Muscle layer of duodenum (tissue), 2 donors: ENCODE measurements around the gene TMEM253.

ENCODE experiments used
- H3K27ac ChIP-seq: one replicate; pipeline ENCODE4 v1.7.0; 2013; ENCODE audit warnings: mild to moderate bottlenecking, low read length
- H3K27me3 ChIP-seq: one replicate; pipeline ENCODE4 v1.7.0; 2013; ENCODE audit warnings: low read depth, mild to moderate bottlenecking, control low read depth, low read length
- H3K36me3 ChIP-seq, 2 donors: one replicate each; pipeline ENCODE4 v1.7.0; 2013; ENCODE audit warnings: low read length in 2 of 2, control low read depth in 1 of 2, mild to moderate bottlenecking in 1 of 2; ENCODE audit not compliant: insufficient read depth in 2 of 2, control insufficient read depth in 1 of 2
- H3K4me1 ChIP-seq, 2 donors: one replicate each; pipeline ENCODE4 v1.7.0; 2013; ENCODE audit warnings: low read length in 2 of 2, mild to moderate bottlenecking in 2 of 2, control low read depth in 1 of 2, moderate library complexity in 1 of 2; ENCODE audit not compliant: insufficient read depth in 2 of 2, control insufficient read depth in 1 of 2
- H3K4me3 ChIP-seq, 2 donors: one replicate each; pipeline ENCODE4 v1.7.0; 2013; ENCODE audit warnings: low read length in 2 of 2, low read depth in 1 of 2, mild to moderate bottlenecking in 1 of 2
- H3K9me3 ChIP-seq, 2 donors: one replicate each; pipeline ENCODE4 v1.7.0; 2013; ENCODE audit warnings: low read length in 2 of 2, control low read depth in 1 of 2, mild to moderate bottlenecking in 1 of 2; ENCODE audit not compliant: control insufficient read depth in 1 of 2
- donor health status: healthy.

Gene TMEM253

DNA sequence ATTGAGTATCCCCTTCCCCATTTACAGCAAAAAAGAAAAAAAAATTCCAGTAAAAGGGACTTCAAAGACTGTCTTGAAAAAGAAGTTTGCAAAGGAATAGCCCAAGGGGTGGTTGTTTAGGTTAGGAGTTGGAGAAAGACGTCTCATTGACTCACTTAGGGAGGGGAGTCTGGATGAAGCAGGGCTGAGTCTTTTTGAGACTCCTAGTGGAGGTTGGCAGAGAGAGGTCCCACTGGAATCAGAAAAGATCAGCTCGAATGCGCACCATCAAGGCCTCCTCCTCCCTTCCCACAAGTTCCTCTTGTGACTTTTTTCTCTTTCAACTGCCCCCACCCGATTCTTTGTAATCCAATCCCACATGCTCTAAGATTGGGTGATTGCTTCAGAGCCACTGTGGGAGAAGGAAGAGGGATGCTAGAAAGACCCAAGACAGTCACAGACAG, 28.8 kb upstream of the TMEM253 start:
- Histone ChIP-seq H3K36me3 (peaks cover 26 to 35% of the 10 kb centered on the region in 2 donors), H3K4me3 (peak overlapping the region; percentile 88 to 93), H3K9me3 (no peaks in the 10 kb centered on the region), H3K27me3 (no peaks in the 10 kb centered on the region), H3K4me1 (peaks cover 0 to 32% of the 10 kb centered on the region in 2 donors), H3K27ac (peak overlapping the region; percentile 78)

DNA sequence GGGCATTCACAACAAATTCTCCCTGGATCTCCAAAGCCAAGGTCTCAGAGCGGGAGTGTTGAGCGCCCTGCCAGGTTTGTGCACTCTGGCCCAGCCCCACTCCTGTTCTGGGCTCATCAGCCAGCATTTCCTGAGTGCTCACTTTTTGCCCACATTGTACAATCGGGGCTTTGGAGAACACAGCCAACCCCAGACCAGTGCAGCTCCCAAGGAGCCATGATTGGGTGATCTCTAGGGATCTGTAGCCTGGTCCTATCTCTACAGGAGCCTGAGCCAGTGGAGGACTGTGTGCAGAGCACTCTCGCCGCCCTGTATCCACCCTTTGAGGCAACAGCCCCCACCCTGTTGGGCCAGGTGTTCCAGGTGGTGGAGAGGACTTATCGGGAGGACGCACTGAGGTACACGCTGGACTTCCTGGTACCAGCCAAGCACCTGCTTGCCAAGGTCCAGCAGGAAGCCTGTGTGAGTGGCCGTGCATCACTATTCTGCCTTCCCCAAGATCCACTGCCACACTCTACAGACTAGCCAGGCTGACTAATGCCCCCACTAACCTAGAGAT, 28.0 kb upstream of the TMEM253 start:
- H3K4me3 ChIP-seq = no peak overlapping the region

DNA sequence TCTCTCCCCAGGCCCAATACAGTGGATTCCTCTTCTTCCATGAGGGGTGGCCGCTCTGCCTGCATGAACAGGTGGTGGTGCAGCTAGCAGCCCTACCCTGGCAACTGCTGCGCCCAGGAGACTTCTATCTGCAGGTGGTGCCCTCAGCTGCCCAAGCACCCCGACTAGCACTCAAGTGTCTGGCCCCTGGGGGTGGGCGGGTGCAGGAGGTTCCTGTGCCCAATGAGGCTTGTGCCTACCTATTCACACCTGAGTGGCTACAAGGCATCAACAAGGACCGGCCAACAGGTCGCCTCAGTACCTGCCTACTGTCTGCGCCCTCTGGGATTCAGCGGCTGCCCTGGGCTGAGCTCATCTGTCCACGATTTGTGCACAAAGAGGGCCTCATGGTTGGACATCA, 26.9 kb upstream of the TMEM253 start:
- Histone ChIP-seq H3K27me3 (no peaks in the 10 kb centered on the region), H3K4me1 (peaks cover 0 to 25% of the 10 kb centered on the region in 2 donors), H3K36me3 (peaks cover 41 to 52% of the 10 kb centered on the region in 2 donors), H3K27ac (no peak overlapping the region), H3K4me3 (no peak overlapping the region), H3K9me3 (no peaks in the 10 kb centered on the region)

More for the DNA sequence above, 28.0 kb upstream of the TMEM253 start:
- peaks cover 31 to 41% of the 10 kb centered on the region in 2 donors for H3K36me3 ChIP-seq
- no peaks in the 10 kb centered on the region for H3K27me3 ChIP-seq
- H3K4me1 ChIP-seq = peaks cover 0 to 32% of the 10 kb centered on the region in 2 donors
- H3K27ac ChIP-seq = peak overlapping the region; percentile 78
- H3K9me3 ChIP-seq = no peaks in the 10 kb centered on the region

DNA sequence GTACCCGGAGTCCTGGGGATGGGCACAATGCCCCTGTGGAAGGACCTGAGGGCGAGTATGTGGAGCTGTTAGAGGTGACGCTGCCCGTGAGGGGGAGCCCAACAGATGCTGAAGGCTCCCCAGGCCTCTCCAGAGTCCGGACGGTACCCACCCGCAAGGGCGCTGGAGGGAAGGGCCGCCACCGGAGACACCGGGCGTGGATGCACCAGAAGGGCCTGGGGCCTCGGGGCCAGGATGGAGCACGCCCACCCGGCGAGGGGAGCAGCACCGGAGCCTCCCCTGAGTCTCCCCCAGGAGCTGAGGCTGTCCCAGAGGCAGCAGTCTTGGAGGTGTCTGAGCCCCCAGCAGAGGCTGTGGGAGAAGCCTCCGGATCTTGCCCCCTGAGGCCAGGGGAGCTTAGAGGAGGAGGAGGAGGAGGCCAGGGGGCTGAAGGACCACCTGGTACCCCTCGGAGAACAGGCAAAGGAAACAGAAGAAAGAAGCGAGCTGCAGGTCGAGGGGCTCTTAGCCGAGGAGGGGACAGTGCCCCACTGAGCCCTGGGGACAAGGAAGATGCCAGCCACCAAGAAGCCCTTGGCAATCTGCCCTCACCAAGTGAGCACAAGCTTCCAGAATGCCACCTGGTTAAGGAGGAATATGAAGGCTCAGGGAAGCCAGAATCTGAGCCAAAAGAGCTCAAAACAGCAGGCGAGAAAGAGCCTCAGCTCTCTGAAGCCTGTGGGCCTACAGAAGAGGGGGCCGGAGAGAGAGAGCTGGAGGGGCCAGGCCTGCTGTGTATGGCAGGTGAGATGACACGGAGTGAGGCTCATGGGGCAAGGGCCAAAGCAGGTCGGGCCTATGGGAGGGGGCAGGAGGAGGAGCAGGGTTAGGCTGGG, 26.2 kb upstream of the TMEM253 start:
- peaks cover 0 to 18% of the 10 kb centered on the region in 2 donors for H3K4me1 ChIP-seq
- no peaks in the 10 kb centered on the region for H3K27me3 ChIP-seq
- H3K36me3 ChIP-seq = peaks cover 48 to 58% of the 10 kb centered on the region in 2 donors
- no peaks in the 10 kb centered on the region for H3K9me3 ChIP-seq
- H3K4me3 ChIP-seq = no peak overlapping the region
- H3K27ac ChIP-seq = no peak overlapping the region

DNA sequence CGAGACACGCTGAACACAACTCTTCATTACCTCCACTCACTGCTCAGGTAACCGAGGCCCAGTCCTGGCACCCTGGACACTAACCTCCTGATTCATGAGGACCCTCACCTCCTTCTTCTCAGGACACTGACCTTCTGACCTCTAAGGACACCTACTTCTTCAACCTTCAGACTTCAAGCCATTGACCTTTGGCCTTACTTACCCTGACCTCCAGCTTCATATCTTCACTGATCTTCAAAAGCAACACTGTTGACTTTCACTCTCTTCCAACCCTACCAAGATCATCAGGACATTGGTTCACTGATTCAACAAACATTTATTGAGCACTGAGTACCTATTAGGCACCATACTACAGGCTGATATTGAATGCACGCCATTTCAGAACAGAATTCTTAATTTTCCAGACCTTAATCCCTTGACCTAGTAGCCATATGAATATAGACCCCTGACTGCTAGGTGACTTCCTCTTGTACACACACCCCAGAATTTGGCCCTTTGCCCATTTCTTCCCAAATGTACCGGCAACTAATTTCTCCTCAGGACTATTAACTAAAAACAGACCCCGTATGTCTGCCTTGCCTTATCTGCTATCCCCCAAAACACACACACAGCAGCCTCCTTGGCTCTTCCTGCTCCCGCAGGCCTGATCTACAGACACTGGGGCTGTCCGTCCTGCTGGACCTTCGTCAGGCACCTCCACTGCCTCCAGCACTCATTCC, 25.0 kb upstream of the TMEM253 start:
- H3K27me3 ChIP-seq = no peaks in the 10 kb centered on the region
- H3K4me3 ChIP-seq = no peak overlapping the region
- peaks cover 56 to 68% of the 10 kb centered on the region in 2 donors for H3K36me3 ChIP-seq
- H3K4me1 ChIP-seq = peaks cover 0 to 10% of the 10 kb centered on the region in 2 donors
- no peak overlapping the region for H3K27ac ChIP-seq
- no peaks in the 10 kb centered on the region for H3K9me3 ChIP-seq

DNA sequence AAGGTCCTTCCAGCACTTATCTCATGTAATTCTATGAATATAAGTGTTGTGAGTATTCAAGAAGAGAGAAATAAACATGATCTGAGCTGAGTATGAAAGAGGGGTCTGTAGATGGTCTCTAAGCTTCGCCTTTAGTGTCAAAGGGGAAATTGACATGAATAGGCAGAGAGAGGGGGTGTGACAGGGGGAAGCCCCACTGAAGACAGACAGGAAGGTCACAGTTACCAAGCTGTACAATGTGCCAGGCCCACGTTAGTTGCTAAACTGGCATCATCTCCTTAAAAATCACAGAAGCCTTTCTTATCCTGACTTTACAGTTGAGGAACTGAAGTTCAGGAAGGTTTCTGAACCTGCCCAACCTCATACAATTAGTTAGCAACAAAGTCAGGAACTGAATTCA, 23.2 kb upstream of the TMEM253 start:
- Histone ChIP-seq H3K36me3 (peaks cover 65 to 81% of the 10 kb centered on the region in 2 donors), H3K27me3 (no peaks in the 10 kb centered on the region), H3K4me3 (no peak overlapping the region), H3K27ac (no peak overlapping the region), H3K9me3 (no peaks in the 10 kb centered on the region), H3K4me1 (peaks cover 0 to 5% of the 10 kb centered on the region in 2 donors)

DNA sequence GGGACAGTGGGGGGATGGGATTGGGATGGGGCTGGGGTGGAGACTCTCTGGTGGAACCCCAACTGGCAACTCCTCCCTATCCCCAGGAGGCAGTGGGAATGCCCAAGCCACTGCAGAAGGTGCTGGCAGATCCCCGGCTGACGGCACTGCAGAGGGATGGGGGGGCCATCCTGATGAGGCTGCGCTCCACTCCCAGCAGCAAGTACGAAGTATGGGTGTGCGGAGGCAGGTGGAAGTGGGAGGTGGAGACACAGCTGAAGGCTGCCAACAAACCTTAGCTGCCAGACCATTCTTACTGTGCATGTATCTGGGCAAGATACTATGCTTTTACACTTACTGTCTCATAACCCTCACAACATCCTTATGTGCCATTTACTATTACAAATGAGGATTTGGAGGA, 22.6 kb upstream of the TMEM253 start:
- no peaks in the 10 kb centered on the region for H3K27me3 ChIP-seq
- no peak overlapping the region for H3K4me3 ChIP-seq
- H3K4me1 ChIP-seq = no peaks in the 10 kb centered on the region
- H3K36me3 ChIP-seq = peaks cover 65 to 82% of the 10 kb centered on the region in 2 donors
- H3K9me3 ChIP-seq = no peaks in the 10 kb centered on the region
- H3K27ac ChIP-seq = no peak overlapping the region

DNA sequence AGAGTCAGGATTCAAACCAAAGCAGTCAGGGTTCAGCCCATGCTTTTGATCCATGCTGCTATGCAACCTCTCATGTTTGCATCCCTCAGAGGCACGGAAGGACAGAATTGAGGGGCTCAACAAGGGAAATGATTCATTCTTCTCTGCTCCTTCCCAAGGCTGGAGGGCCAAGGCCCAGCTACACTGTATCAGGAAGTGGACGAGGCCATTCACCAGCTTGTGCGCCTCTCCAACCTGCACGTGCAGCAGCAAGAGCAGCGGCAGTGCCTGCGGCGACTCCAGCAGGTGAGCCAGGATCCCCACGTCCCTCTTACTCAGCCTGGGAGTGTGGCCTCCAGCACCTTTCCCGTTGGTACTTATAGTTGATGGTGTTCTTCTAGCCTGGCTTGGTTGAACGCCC, 22.1 kb upstream of the TMEM253 start:
- Histone ChIP-seq H3K36me3 (peaks cover 61 to 86% of the 10 kb centered on the region in 2 donors), H3K27ac (no peak overlapping the region)

DNA sequence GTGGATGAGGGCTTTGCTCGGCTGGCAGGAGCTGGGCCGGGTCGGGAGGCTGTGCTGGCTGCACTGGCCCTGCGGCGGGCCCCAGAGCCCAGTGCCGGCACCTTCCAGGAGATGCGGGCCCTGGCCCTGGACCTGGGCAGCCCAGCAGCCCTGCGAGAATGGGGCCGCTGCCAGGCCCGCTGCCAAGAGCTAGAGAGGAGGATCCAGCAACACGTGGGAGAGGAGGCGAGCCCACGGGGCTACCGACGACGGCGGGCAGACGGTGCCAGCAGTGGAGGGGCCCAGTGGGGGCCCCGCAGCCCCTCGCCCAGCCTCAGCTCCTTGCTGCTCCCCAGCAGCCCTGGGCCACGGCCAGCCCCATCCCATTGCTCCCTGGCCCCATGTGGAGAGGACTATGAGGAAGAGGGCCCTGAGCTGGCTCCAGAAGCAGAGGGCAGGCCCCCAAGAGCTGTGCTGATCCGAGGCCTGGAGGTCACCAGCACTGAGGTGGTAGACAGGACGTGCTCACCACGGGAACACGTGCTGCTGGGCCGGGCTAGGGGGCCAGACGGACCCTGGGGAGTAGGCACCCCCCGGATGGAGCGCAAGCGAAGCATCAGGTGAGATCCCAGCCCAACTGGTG, 19.2 kb upstream of the TMEM253 start:
- H3K27ac ChIP-seq = no peak overlapping the region
- H3K36me3 ChIP-seq = peaks cover 65 to 87% of the 10 kb centered on the region in 2 donors
- no peaks in the 10 kb centered on the region for H3K9me3 ChIP-seq

More for the DNA sequence above, 22.1 kb upstream of the TMEM253 start:
- no peaks in the 10 kb centered on the region for H3K4me1 ChIP-seq
- H3K9me3 ChIP-seq = no peaks in the 10 kb centered on the region
- no peaks in the 10 kb centered on the region for H3K27me3 ChIP-seq
- no peak overlapping the region for H3K4me3 ChIP-seq

DNA sequence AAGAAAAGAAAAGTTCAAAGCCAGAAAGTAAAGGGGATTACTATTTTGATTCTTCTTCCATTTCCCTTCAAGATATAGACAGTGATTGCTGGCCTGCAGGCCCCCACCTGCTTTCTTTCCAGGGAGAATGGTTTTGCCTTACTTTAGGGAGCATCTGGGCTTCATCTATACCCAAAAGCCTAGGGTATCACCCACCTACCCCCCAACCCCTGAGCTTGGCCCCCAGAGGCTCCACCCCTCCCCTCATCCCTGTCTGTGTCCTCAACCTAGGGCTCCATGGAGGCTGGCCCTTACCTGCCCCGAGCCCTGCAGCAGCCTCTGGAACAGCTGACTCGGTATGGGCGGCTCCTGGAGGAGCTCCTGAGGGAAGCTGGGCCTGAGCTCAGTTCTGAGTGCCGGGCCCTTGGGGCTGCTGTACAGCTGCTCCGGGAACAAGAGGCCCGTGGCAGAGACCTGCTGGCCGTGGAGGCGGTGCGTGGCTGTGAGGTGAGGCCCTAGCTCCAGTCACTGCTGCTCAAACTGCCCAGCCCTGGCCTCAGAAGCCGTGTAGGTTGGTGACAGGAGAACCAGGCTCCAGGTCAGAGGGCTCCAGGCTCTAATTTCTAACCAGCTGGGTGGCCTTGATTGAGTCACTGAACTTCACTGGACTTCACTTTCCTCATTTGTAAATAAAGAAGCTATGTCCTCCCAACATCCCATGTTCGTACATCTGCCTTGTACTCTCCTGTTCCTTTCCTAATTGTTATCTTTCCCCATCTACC, 17.1 kb upstream of the TMEM253 start:
- Histone ChIP-seq H3K4me3 (no peak overlapping the region), H3K4me1 (peaks cover 6 to 13% of the 10 kb centered on the region in 2 donors), H3K9me3 (no peaks in the 10 kb centered on the region), H3K27ac (no peak overlapping the region), H3K36me3 (peaks cover 52 to 78% of the 10 kb centered on the region in 2 donors), H3K27me3 (no peaks in the 10 kb centered on the region)

More for the DNA sequence above, 19.2 kb upstream of the TMEM253 start:
- no peak overlapping the region for H3K4me3 ChIP-seq
- H3K4me1 ChIP-seq = peaks cover 0 to 6% of the 10 kb centered on the region in 2 donors
- no peaks in the 10 kb centered on the region for H3K27me3 ChIP-seq
